A673 (cell line): ENCODE results near the gene WDR53.

Experiments
- CTCF ChIP-seq: fragments of 300-800, 200-600 bp; sonication (generic); conservative IDR thresholded peaks from 2 replicates; pipeline ENCODE4 v1.5.1; 2017; ENCODE audit warnings: low read depth, mild to moderate bottlenecking, antibody characterized with exemption, low read length, moderate library complexity, mixed read lengths
- EZH2 ChIP-seq: fragments of 200-600 bp; sonication (generic); IDR thresholded peaks from 2 replicates; pipeline ENCODE4 v1.6.1; 2017; ENCODE audit warnings: borderline replicate concordance, low read depth, mild to moderate bottlenecking, mixed read lengths, antibody characterized with exemption, low read length; ENCODE audit not compliant: poor library complexity, severe bottlenecking

GRCh38 chr3:196553551-196553950 is 14.8 kb downstream of the WDR53 start:
- TF ChIP-seq CTCF (no peak), EZH2 (no peak)
